Activated T-helper 2 cell treated with anti-CD3 and anti-CD28 coated beads, Interferon-gamma antibody, Interleukin-2, Interleukin-4, amounts not matched to agents 10 μg/mL and 5 μg/mL and 100 μg/mL, durations not matched to agents 14 hours and 24 hours and 36 hours (primary cell): ENCODE results near the gene KLHL25. TPM values are rescaled to one million over a fixed set of nuclear protein-coding genes. Genes with fewer than 3 reads are reported as not detected.
"Not testable (repeated sequence)": the region's sequence is repeated elsewhere in the genome, so short reads cannot be mapped to it uniquely, and the experiment has no call there.

Experiments
- DNase-seq: peaks from one replicate; pipeline ENCODE4 v3.0.0; 2021; ENCODE audit warnings: low spot score
- H3K27ac Mint-ChIP-seq: one replicate; pipeline ENCODE4 v1.8.0; 2021; ENCODE audit warnings: mixed read lengths
- H3K27me3 Mint-ChIP-seq: one replicate; pipeline ENCODE4 v1.8.0; 2021; ENCODE audit warnings: low read depth, mixed read lengths
- H3K36me3 Mint-ChIP-seq: one replicate; pipeline ENCODE4 v1.8.0; 2021; ENCODE audit warnings: low read depth, mixed read lengths
- H3K4me1 Mint-ChIP-seq: one replicate; pipeline ENCODE4 v1.8.0; 2021; ENCODE audit warnings: low read depth, mixed read lengths
- H3K4me3 Mint-ChIP-seq: one replicate; pipeline ENCODE4 v1.8.0; 2021; ENCODE audit warnings: low read depth, mild to moderate bottlenecking, moderate library complexity, mixed read lengths
- H3K9me3 Mint-ChIP-seq: one replicate; pipeline ENCODE4 v1.8.0; 2021; ENCODE audit warnings: mixed read lengths
- intact Hi-C: fragments of 100-400 bp; cut with micrococcal nuclease; formaldehyde crosslinking; loops from one replicate; pipeline ENCODE4 v1.15.1; 2023
- total RNA-seq: library from RNA; stranded (reverse); gene quantifications from 2 replicates; pipeline ENCODE4 v1.2.3, GENCODE V29; 2022

KLHL25 gene
- total RNA-seq: 8.5 and 9.0 TPM in 2 replicates

GRCh38 chr15:85794598-85795336 lies at the start of gene KLHL25:
KLHL25 (minus strand) TSS chr15:85794925; CDS start chr15:85769810, 25,115 bp downstream.
- peak within 1 kb of the TSS; percentile 89 for H3K4me3 Mint-ChIP-seq
- H3K27ac Mint-ChIP-seq: peak within 1 kb of the TSS; percentile 82
- peaks cover 6% of the 10 kb centered on the region for H3K36me3 Mint-ChIP-seq
- DNase-seq: peak; percentile 92
- H3K4me1 Mint-ChIP-seq: peaks cover 23% of the 10 kb centered on the region
- H3K9me3 Mint-ChIP-seq: no peaks in the 10 kb centered on the region
- H3K27me3 Mint-ChIP-seq: no peaks in the 10 kb centered on the region
- intact Hi-C loops: loop anchor here (2.0 to 5.0 kb wide), 3 partner anchors 46 to 177 kb away; no protein-coding TSS in a partner anchor

- Mint-ChIP-seq H3K9me3 (no peaks in the 10 kb centered on the region), H3K27ac (no peak overlapping the region), H3K27me3 (peaks cover 16% of the 10 kb centered on the region), H3K36me3 (no peaks in the 10 kb centered on the region), H3K4me3 (peak overlapping the region; percentile 72), H3K4me1 (peaks cover 5% of the 10 kb centered on the region)
- intact Hi-C loops: loop anchor here (1.0 to 2.0 kb wide), 3 partner anchors 46 to 354 kb away; partner anchors contain the start of gene KLHL25
- no peak for DNase-seq
These were observed 46.1 kb upstream of the KLHL25 start for GRCh38 chr15:85840802-85841152.

- H3K27me3 Mint-ChIP-seq: peaks cover 13% of the 10 kb centered on the region
- no peak overlapping the region for H3K27ac Mint-ChIP-seq
- H3K4me3 Mint-ChIP-seq: peak overlapping the region; percentile 72
- no peaks in the 10 kb centered on the region for H3K9me3 Mint-ChIP-seq
- H3K4me1 Mint-ChIP-seq: peaks cover 5% of the 10 kb centered on the region
- intact Hi-C loops: loop anchor here (1.0 to 2.0 kb wide), 3 partner anchors 45 to 353 kb away; partner anchors contain the start of gene KLHL25
- no peaks in the 10 kb centered on the region for H3K36me3 Mint-ChIP-seq
- DNase-seq: peak; percentile 74
These were observed 45.5 kb upstream of the KLHL25 start for GRCh38 chr15:85840079-85840801.

- Mint-ChIP-seq H3K4me1 (peaks cover 5% of the 10 kb centered on the region), H3K27me3 (peaks cover 7% of the 10 kb centered on the region)
These were observed 44.9 kb upstream of the KLHL25 start for GRCh38 chr15:85839643-85840042.

GRCh38 chr15:85838655-85839054 lies 43.9 kb upstream of the KLHL25 start:
- intact Hi-C loops: no loop called here
- Mint-ChIP-seq H3K4me1 (peaks cover 5% of the 10 kb centered on the region), H3K9me3 (no peaks in the 10 kb centered on the region), H3K4me3 (no peak overlapping the region), H3K27me3 (peaks cover 7% of the 10 kb centered on the region), H3K27ac (no peak overlapping the region), H3K36me3 (no peaks in the 10 kb centered on the region)
- DNase-seq: no peak

More at GRCh38 chr15:85839643-85840042, 44.9 kb upstream of the KLHL25 start:
- Mint-ChIP-seq H3K4me3 (no peak overlapping the region), H3K36me3 (no peaks in the 10 kb centered on the region), H3K9me3 (no peaks in the 10 kb centered on the region), H3K27ac (no peak overlapping the region)
- intact Hi-C loops: loop anchor here (1.0 to 2.0 kb wide), 3 partner anchors 45 to 353 kb away; partner anchors contain the start of gene KLHL25
- DNase-seq: no peak

- intact Hi-C loops: no loop called here
- H3K27ac Mint-ChIP-seq: no peak overlapping the region
These were observed 43.2 kb upstream of the KLHL25 start for GRCh38 chr15:85837881-85838280.

GRCh38 chr15:85837011-85837433 lies 42.3 kb upstream of the KLHL25 start:
- H3K27me3 Mint-ChIP-seq: peaks cover 5% of the 10 kb centered on the region
- no peak overlapping the region for H3K27ac Mint-ChIP-seq
- no peaks in the 10 kb centered on the region for H3K9me3 Mint-ChIP-seq

More at GRCh38 chr15:85837881-85838280, 43.2 kb upstream of the KLHL25 start:
- no peak for DNase-seq
- Mint-ChIP-seq H3K27me3 (peaks cover 5% of the 10 kb centered on the region), H3K36me3 (no peaks in the 10 kb centered on the region), H3K9me3 (no peaks in the 10 kb centered on the region), H3K4me3 (no peak overlapping the region), H3K4me1 (peaks cover 5% of the 10 kb centered on the region)

GRCh38 chr15:85834651-85835050 lies 39.9 kb upstream of the KLHL25 start:
- H3K9me3 Mint-ChIP-seq: no peaks in the 10 kb centered on the region
- peaks cover 2% of the 10 kb centered on the region for H3K27me3 Mint-ChIP-seq
- H3K27ac Mint-ChIP-seq: no peak overlapping the region
- intact Hi-C loops: no loop called here
- H3K4me1 Mint-ChIP-seq: no peaks in the 10 kb centered on the region
- H3K36me3 Mint-ChIP-seq: no peaks in the 10 kb centered on the region
- DNase-seq: no peak
- no peak overlapping the region for H3K4me3 Mint-ChIP-seq

More at GRCh38 chr15:85837011-85837433, 42.3 kb upstream of the KLHL25 start:
- DNase-seq: no peak
- Mint-ChIP-seq H3K4me3 (no peak overlapping the region), H3K4me1 (peaks cover 5% of the 10 kb centered on the region), H3K36me3 (no peaks in the 10 kb centered on the region)
- intact Hi-C loops: no loop called here

- intact Hi-C loops: no loop called here
- no peak overlapping the region for H3K4me3 Mint-ChIP-seq
- H3K36me3 Mint-ChIP-seq: no peaks in the 10 kb centered on the region
- no peak overlapping the region for H3K27ac Mint-ChIP-seq
- no peak for DNase-seq
- no peaks in the 10 kb centered on the region for H3K9me3 Mint-ChIP-seq
- H3K27me3 Mint-ChIP-seq: peaks cover 2% of the 10 kb centered on the region
- no peaks in the 10 kb centered on the region for H3K4me1 Mint-ChIP-seq
These were observed 37.7 kb upstream of the KLHL25 start for GRCh38 chr15:85832394-85832793.

GRCh38 chr15:85831415-85832113 lies 36.8 kb upstream of the KLHL25 start:
- DNase-seq: no peak
- H3K36me3 Mint-ChIP-seq: no peaks in the 10 kb centered on the region
- H3K9me3 Mint-ChIP-seq: no peaks in the 10 kb centered on the region
- H3K27ac Mint-ChIP-seq: no peak overlapping the region
- peaks cover 2% of the 10 kb centered on the region for H3K27me3 Mint-ChIP-seq
- no peak overlapping the region for H3K4me3 Mint-ChIP-seq
- H3K4me1 Mint-ChIP-seq: no peaks in the 10 kb centered on the region
- intact Hi-C loops: no loop called here

- intact Hi-C loops, H3K9me3 Mint-ChIP-seq, H3K4me3 Mint-ChIP-seq, H3K27me3 Mint-ChIP-seq, DNase-seq, H3K4me1 Mint-ChIP-seq, H3K27ac Mint-ChIP-seq, H3K36me3 Mint-ChIP-seq: not testable (repeated sequence)
These were observed 35.0 kb upstream of the KLHL25 start for GRCh38 chr15:85829754-85830153.

GRCh38 chr15:85828874-85829273 lies 34.1 kb upstream of the KLHL25 start:
- intact Hi-C loops: no loop called here
- Mint-ChIP-seq H3K4me1 (no peaks in the 10 kb centered on the region), H3K27me3 (peaks cover 5% of the 10 kb centered on the region), H3K4me3 (no peak overlapping the region), H3K36me3 (no peaks in the 10 kb centered on the region), H3K27ac (no peak overlapping the region), H3K9me3 (no peaks in the 10 kb centered on the region)
- DNase-seq: no peak
